A204.1 (cell line): ENCODE measurements around the gene PTPRT.

Experiments used
- FAIRE-seq: peaks from 2 replicates; lab custom pipeline; 2012; peaks lifted over from hg19 to GRCh38; lab: Jason Lieb, UNC

PTPRT gene

GRCh38 chr20:42181064-42181463 is 1008.6 kb downstream of the PTPRT start:
- no peak for FAIRE-seq

- FAIRE-seq, result no peak
Measured at GRCh38 chr20:42179768-42180167, 1009.9 kb downstream of the PTPRT start.

- no peak for FAIRE-seq
Measured at GRCh38 chr20:42173440-42173839, 1016.3 kb downstream of the PTPRT start.

- no peak for FAIRE-seq
Measured at GRCh38 chr20:42164121-42164890, 1025.4 kb downstream of the PTPRT start.

- no peak for FAIRE-seq
Measured at GRCh38 chr20:42161228-42161829, 1028.4 kb downstream of the PTPRT start.

GRCh38 chr20:42159808-42160207 is 1029.9 kb downstream of the PTPRT start:
- no peak for FAIRE-seq

GRCh38 chr20:42158272-42158671 is 1031.4 kb downstream of the PTPRT start:
- no peak for FAIRE-seq

- no peak for FAIRE-seq
Measured at GRCh38 chr20:42155586-42155985, 1034.1 kb downstream of the PTPRT start.

- no peak for FAIRE-seq
Measured at GRCh38 chr20:42152575-42152974, 1037.1 kb downstream of the PTPRT start.

- FAIRE-seq, result no peak
Measured at GRCh38 chr20:42150230-42150629, 1039.5 kb downstream of the PTPRT start.

GRCh38 chr20:42138729-42139128 is 1051.0 kb downstream of the PTPRT start:
- no peak for FAIRE-seq

- no peak for FAIRE-seq
Measured at GRCh38 chr20:42134265-42135098, 1055.2 kb downstream of the PTPRT start.

GRCh38 chr20:42130810-42131596 is 1058.7 kb downstream of the PTPRT start:
- no peak for FAIRE-seq

GRCh38 chr20:42125426-42125825 is 1064.3 kb downstream of the PTPRT start:
- no peak for FAIRE-seq

GRCh38 chr20:42123981-42124473 is 1065.7 kb downstream of the PTPRT start:
- no peak for FAIRE-seq

- no peak for FAIRE-seq
Measured at GRCh38 chr20:42118409-42119125, 1071.1 kb downstream of the PTPRT start.

- no peak for FAIRE-seq
Measured at GRCh38 chr20:42118001-42118400, 1071.7 kb downstream of the PTPRT start.

GRCh38 chr20:42113236-42113635 is 1076.5 kb downstream of the PTPRT start:
- FAIRE-seq, result no peak

GRCh38 chr20:42112161-42112560 is 1077.5 kb downstream of the PTPRT start:
- FAIRE-seq, result no peak

- FAIRE-seq, result no peak
Measured at GRCh38 chr20:42111349-42111748, 1078.4 kb downstream of the PTPRT start.

- FAIRE-seq, result no peak
Measured at GRCh38 chr20:42110301-42110700, 1079.4 kb downstream of the PTPRT start.
